ENCODE measurements around the gene FADS2.

The FADS2 gene

DNA sequence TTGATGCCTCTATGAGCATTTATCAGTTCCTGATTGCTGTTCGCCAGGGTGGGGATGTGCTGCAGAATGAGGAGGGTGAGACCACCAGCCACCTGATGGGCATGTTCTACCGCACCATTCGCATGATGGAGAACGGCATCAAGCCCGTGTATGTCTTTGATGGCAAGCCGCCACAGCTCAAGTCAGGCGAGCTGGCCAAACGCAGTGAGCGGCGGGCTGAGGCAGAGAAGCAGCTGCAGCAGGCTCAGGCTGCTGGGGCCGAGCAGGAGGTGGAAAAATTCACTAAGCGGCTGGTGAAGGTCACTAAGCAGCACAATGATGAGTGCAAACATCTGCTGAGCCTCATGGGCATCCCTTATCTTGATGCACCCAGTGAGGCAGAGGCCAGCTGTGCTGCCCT lies 32.6 kb upstream of the FADS2 start:
- H3K4me3 ChIP-seq (ENCODE audit: low read depth, low read length): no peak overlapping the region

DNA sequence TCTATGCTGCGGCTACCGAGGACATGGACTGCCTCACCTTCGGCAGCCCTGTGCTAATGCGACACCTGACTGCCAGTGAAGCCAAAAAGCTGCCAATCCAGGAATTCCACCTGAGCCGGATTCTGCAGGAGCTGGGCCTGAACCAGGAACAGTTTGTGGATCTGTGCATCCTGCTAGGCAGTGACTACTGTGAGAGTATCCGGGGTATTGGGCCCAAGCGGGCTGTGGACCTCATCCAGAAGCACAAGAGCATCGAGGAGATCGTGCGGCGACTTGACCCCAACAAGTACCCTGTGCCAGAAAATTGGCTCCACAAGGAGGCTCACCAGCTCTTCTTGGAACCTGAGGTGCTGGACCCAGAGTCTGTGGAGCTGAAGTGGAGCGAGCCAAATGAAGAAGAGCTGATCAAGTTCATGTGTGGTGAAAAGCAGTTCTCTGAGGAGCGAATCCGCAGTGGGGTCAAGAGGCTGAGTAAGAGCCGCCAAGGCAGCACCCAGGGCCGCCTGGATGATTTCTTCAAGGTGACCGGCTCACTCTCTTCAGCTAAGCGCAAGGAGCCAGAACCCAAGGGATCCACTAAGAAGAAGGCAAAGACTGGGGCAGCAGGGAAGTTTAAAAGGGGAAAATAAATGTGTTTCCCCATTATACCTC lies 32.1 kb upstream of the FADS2 start:
- H3K4me3 ChIP-seq (ENCODE audit: low read depth, low read length): no peak overlapping the region

DNA sequence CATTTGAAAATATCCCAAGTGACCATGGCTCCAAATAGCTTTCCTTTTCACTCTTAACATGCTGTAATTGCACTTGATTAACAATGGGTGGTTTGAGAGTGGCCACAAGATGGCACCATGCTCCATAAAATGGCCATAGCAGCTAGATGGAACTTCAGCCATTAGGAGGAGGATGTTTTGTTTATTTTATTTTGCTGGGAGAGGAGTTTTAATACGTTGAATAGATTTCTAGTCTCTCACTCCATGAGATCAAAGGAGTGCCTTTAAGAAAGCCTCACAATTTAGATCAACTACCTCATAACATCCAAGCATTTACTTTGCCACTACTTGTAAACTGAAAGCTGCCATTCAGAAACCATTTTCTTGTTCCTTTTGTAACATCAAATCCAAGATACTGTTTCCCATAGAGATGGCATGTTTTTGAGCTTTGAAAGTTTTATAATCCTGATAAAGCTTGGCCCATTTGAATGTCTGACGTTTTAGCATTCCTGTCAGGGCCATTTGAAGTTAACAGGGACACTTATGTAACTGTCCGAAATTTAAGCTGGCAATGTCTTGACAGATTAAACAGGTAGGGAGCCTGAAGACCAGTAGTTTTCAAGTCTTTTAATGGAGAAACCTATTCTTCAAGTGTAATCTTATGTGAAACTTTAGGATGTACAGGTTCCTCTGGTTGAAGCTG lies 30.7 kb upstream of the FADS2 start:
- H3K4me3 ChIP-seq (ENCODE audit: low read depth, low read length): no peak overlapping the region

DNA sequence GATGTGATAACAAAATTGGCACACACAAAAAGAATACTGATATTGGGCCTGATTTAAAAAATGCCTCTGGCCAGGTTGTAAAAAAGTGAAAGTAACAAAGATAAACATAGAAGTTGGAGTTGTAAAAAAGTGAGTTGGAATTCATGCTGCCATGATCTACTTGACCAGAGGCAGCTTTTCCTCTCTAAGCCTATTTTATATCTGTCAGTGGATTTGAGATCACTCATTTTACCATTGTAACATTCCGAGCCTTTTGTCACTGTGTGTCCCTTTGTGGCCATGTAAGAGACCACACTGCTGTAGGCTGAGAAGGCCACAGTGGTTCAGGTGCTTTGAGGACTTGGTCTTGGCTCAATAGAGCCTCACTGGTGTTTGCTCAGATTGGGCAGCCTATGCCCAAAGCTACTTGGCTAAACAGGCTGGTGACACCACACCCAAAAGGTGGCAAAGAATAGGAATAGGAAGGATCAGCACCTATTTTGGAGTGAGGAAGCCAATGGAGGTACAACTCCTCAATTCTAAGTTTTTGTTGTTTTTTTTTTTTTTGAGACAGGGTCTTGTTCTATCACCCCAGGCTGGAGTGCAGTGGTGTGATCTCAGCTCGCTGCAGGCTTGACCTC lies 28.3 kb upstream of the FADS2 start:
- H3K4me3 ChIP-seq (ENCODE audit: low read depth, low read length): no peak overlapping the region

DNA sequence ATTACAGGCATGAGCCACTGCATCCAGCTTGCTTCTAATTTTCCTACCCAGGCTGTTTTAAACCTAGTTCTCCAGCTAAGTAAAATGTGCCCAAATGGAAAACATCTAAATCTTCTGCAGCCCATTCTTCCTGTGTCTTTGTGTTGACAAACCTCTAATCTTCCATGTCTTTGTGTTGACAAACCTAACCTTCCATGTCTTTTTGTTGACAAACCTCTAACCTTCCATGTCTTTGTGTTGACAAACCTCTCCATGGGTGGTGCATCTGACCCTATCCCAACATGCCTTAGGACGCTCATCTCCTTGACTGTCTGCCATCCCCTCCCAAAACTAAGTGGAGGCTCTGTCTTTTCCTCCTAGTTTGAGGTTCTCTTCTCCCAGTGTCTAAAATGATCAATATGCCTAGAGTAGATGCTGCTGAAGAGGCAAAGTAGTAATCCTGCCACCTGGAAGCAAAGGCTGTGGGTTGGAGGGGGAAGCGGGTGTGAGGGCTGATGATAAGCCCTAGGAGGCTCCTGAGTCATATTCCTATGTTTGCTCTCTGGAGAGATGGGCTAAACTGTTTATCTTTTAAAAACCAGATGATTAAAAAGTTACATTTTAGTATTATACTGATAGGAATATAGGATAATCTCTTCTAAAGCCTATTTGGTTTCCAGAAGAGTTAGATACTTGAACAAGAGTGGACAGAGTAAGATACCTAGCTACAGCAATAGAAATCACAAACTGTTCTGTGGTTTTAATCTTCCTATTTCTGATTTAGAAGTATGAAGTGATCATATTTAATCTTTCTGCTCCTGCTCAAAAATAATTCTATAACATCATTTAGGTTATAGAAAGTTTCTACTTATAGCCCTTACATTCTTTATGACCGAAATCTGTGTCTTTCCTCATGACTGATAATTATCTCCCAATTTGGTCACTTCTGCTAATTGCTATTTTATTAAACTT lies 27.5 kb upstream of the FADS2 start:
- H3K4me3 ChIP-seq (ENCODE audit: low read depth, low read length): no peak overlapping the region

DNA sequence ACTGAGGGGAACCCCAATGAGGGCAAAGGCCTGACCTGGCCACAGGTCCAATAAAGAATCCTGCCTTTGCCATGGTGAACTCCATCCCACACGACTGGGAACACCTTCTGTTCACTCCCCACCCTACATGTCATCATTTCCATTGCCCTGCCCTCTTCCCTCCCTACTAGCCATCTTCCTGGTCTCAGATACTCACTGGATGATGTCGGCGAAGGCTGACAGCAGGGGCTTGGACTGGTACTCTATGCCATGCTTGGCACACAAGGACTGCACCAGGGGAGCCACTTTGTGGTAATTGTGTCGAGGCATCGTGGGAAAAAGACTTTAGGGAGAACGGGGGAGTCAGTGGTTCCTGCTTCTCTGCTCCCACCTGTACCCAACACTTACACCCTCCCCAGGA lies 25.5 kb upstream of the FADS2 start:
- no peak overlapping the region for H3K4me3 ChIP-seq (ENCODE audit: low read depth, low read length)

DNA sequence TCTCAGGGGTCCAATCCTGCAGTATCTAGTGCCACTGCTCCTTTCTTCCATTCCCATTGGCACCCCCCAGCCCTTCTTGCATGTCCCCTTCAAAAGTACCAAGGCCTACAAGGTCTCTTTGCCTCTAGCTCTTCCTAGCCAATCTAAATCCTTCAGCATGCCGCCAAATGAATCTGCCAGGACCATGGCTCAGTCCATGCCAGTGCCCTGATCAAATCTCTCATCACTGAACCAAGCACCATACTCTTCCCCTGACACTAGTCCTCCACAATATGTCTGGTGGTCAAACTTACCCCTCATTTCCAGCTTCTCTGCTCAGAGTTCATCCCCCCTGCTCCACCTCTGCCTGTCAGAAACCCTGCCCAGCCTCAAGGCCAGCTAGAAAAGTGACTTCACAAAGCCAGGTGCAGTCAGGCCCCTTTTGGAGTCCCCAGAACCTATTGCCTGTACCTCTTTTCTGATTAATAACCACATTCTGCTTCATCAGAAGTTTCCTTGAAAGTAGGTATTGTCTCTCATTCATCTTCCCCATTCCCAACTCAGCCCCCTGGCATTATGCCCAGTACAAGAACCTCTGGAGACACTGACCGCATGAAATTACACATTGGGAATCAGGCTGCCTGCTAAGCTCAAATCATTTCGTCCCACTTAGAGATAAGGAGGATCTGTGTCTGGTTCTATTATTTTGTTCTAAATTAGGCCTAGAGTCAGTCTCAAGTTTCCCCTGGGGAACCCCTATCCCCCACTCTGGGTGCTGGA lies 24.0 kb upstream of the FADS2 start:
- no peak overlapping the region for H3K4me3 ChIP-seq (ENCODE audit: low read depth, low read length)

DNA sequence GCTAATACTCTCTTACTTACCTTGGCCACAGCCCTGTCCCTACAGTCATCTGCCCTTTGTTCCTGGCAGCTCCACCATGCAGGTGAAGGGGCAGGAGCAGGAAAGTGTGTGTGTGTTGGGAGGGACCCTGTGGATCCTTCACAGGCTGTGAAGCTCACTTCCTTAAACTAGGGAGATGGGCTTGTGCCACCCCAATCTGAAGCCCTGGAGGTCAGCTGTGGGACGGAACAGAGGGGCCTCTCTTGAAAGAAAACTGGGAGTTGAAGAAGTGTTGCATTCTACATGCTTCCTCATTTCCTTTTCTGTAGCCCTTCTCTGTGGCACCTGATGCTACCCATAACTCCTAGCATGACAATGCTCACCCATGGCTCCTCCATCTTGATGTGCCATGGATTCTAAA lies 23.0 kb upstream of the FADS2 start:
- H3K4me3 ChIP-seq (ENCODE audit: low read depth, low read length): peak overlapping the region; percentile 4

DNA sequence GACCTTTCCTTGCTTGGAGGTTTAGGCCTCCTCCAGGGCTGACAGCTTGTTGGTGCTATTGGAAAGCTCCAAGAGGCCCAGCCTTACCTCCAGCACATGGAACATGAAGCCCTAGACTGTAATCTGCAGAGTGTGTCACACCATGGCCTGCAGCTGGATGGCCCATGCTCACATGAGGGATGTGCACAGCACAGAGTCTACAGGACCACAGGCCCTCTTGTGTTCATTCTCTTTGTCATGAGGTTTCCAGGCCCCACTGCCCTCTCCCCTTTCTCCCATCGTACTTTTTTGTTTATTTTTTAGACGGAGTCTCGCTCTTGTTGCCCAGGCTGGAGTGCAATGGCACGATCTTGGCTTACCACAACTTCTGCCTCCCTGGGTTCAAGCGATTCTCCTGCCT lies 21.3 kb upstream of the FADS2 start:
- no peak overlapping the region for H3K4me3 ChIP-seq (ENCODE audit: low read depth, low read length)

DNA sequence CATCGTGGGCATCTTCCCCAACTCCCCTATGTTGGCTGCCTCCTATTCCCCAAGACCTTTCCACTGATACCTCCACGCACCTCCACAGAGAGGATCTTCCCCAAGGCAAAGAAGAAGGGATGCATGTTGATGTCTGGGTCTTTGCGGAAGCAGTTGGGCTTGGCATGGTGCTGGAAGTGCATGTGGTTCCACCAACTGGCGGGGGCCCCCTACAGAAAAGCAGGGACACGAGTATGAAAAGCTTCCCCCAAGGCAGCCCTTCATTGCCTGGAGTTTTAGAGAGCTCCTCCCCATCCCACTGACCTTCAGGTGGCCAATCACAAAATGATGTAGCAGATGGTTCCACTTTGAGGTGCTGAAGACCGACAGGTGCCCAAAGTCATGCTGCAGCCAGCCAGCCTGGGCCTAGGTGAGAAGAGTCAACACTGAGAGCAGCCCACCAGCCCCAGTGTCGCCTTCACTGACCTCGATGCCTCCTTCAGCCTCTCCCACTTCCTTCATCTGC lies 17.4 kb upstream of the FADS2 start:
- no peak overlapping the region for H3K4me3 ChIP-seq (ENCODE audit: low read depth, low read length)

DNA sequence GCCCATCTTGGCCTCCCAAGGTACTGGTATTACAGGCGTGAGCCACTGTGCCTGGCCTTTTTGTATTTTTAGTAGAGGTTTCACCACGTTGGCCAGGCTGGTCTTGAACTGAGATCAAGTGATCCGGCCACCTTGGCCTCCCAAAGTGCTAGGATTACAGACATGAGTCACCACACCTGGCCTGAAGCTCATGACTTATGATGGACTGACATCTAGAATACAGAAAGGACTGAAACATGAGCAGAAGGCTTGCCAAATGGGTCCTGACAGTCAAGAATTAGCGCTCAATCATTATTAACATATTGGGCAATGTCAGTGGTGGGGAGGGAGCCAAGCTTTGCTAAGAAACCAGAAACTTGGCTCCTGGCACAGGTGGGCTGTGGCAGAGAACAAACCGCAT lies 16.3 kb upstream of the FADS2 start:
- H3K4me3 ChIP-seq (ENCODE audit: low read depth, low read length): no peak overlapping the region

DNA sequence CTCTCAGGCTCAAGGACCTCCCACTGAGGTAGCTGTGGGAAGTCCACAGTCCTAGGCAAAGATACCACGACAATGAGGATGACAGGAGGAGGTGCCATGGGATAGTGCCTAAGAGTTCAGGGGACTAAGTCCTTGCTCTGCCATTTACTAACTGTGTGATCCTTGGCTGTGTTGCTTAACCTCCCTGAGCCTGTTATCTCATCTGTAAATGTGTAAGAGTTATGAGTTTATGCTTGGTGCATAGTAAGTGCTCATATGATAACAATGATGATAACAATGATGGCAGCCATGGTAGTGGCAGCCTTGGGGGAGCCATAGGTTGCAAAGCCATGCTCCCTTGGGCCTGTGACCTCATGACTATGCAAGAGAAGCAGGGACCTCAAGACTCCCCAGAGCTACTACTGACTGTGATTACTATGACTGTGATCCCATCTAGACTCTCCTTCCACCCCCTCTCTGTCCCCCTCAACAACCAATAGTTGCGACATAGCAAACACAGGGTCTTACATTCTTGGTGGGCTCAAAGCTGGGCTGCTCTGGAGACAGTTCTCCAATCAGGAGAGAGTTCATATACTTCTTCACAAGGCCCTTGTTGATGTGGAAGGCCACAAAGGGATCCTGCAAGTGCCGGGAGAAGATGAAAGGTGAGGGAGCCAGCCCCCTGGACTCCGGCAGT lies 15.2 kb upstream of the FADS2 start:
- no peak overlapping the region for H3K4me3 ChIP-seq (ENCODE audit: low read depth, low read length)

DNA sequence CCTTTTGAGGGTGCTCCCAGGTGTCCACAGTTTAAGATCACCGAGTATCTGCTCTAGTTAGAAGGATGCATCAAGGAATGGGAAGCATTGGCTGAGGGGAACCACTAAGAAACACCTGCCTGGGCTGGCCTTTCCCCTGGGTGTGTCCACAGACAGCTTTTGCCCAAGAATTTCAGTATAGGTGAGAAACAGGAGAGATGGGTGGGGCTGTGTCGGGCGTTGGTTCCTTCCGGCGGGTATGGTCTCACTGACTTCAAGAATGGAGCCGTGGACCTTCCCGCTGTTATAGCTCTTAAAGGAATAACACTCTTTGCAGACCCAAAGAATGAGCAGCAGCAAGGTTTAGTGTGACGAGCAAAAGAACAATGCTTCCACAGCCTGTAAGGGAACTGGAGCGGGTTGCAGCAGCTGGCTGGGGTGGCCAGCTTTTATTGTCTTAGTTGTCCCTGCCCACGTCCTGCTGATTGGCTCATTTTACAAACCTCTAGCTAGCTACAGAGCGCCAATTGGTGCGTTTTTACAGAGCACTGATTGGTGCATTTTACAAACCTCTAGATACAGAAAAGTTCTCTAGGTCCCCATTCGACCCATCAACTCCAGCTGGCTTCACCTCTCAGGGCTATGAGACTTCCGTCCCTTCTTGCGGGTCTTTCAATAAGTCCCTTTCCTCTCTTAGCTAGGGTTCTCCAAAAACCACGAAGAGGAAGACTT lies 13.7 kb upstream of the FADS2 start:
- H3K4me3 ChIP-seq (ENCODE audit: low read depth, low read length): peak overlapping the region; percentile 10

DNA sequence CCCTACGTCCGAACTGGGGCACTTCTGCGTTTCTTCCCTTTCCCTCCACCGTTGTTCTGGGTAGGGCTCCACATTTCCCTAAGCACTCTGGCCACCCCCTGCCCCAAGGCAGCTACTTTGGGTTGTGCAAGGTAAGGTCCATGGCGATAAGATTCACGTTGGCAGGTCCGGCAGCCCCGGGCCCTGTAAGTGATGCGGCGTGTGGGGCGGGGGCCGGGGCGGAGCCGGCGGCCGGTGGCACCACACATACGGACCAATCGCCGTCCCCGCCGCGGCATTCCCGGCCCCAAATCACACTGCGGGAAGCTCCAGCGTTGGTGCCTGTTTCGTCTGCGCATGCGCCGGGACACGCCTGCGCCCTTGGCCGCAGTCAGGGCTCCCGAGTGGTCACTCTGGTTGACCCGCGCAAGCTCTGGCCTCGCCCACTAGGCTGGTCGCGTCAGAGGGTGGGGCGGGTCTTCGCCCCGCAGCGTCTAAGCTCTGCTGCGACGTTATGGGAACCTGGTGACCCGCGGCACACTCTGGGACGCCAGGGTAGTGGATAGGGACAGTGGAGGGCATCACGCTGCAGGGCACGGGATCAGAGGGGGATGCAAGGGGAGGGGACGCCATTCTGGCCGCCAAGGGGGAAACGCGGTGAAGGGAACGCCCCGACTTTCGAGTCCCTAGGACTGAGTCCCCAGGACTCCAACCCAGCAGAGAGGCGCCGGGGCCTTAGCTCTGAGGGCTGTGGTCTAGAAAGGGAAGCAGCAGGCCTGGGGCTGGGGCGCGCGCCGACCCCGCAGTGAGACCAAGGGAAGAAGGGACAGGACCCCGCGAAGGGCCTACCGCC lies 12.9 kb upstream of the FADS2 start:
- H3K4me3 ChIP-seq (ENCODE audit: low read depth, low read length): peak overlapping the region; percentile 91

DNA sequence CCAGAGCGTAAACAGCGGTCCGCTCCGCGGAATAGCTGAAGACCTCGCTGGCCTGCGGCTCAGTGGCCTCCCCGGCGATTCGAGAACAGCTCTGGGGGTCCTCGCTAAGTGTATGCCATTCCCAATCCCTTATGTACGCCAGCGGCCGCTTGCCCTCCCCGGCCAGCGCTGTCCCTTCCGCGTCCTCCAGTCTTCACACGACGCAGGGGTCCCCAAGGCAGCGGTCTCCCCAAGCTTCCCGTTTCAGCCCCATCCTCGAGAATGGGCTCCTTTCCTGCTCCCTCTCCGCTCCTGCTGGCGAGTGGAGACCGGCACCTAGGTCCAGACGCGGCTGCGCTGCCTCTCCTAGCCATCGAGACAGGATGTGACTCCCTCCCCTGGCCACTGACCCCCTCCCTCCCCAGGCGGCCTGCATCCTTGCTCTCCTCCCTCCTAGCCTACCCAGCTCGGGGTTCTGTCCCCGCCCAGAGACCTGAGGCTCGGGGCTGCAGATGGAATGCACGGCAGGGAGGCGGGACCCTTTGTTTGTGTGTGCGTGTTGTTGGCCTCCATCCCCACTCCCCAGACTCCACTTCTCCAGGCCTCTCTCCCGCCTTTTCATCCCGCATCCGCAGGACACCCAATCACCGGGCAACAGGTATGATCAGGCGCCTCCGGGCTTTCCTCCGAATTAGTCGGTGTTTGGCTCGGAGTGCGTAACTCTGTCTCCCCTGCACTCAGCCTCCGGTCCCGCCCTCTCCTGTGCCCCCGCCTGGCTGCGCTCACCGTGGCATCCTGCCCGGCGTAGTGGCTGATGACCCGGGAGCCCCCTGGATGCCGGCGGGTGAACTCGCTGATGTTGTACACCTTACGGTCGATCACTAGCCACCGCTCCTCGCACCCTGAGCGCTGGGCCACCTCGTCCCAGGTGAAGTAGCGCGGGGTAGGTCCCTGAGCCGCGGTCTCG lies 12.0 kb upstream of the FADS2 start:
- H3K4me3 ChIP-seq (ENCODE audit: low read depth, low read length): peak overlapping the region; percentile 91

DNA sequence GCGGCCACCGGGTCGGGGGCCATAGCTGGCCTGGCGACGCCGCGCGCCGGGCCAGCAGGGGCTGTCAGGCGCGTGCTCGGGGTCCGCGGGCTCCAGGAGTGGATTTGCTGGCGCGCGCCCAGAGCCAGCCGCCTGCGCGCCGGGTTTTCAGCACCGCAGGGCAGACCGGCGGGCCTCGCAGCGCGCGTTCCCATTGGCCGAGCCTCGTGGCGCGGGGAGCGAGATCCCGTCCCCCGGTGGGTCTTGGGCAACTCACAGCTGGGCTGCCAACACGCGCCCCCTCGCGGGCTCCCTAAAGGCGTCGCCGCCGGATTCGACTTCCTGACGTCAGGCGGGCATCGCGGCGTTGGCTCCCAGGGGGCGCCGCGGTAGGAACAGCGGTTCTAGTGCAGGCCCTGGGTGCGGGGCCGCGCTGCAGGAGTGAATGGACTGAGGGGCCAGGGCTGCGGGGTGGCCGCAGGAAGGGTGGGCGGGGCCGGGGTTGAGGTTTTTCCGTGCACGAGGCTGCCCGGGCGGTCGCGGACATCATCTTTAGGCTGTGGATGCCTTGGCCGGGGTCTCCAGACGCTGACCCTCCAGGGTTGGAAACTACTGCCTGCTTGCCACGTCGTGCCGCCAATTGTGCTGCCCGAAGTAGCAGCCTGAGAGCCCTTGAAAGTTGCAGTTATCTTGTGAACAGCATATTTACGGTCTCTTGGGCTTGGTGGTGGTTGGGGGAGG lies 11.2 kb upstream of the FADS2 start, which contains the start of gene FADS1:
TSS of gene FADS1 (minus strand) at position 268 of the 720 bp plus-strand sequence. CDS start at position 194, 74 bp downstream.
- H3K4me3 ChIP-seq (ENCODE audit: low read depth, low read length): peak within 1 kb of the TSS; percentile 91

All from iPS-11a (cell line).